HEK293T (cell line): ENCODE measurements around the gene SLC22A9.

ENCODE experiments used
- ELF4 ChIP-seq: fragments of 450-650 bp; IDR thresholded peaks from 2 replicates; pipeline ENCODE4 v1.6.1; 2017; ENCODE audit warnings: antibody characterized with exemption
- FOXM1 ChIP-seq: fragments of 450-650 bp; IDR thresholded peaks from 2 replicates; pipeline ENCODE4 v1.6.1; 2017; ENCODE audit warnings: mild to moderate bottlenecking, borderline replicate concordance
- HDGF ChIP-seq: fragments of 450-650 bp; IDR thresholded peaks from 2 replicates; pipeline ENCODE4 v1.6.1; 2017; ENCODE audit warnings: antibody characterized with exemption, borderline replicate concordance
- L3MBTL2 ChIP-seq: fragments of 450-650 bp; conservative IDR thresholded peaks from 2 replicates; pipeline ENCODE4 v1.6.1; 2016; ENCODE audit warnings: mild to moderate bottlenecking
- LEF1 ChIP-seq: fragments of 450-650 bp; IDR thresholded peaks from 2 replicates; pipeline ENCODE4 v1.6.1; 2017; ENCODE audit warnings: mild to moderate bottlenecking, borderline replicate concordance
- NFRKB ChIP-seq: fragments of 450-650 bp; IDR thresholded peaks from 2 replicates; pipeline ENCODE4 v1.6.1; 2016; ENCODE audit warnings: mild to moderate bottlenecking, moderate library complexity
- PKNOX1 ChIP-seq: fragments of 450-650 bp; IDR thresholded peaks from 2 replicates; pipeline ENCODE4 v1.6.1; 2016
- SP1 ChIP-seq: fragments of 450-650 bp; IDR thresholded peaks from 2 replicates; pipeline ENCODE4 v1.6.1; 2017
- SUZ12 ChIP-seq: fragments of 450-650 bp; IDR thresholded peaks from 2 replicates; pipeline ENCODE4 v1.6.1; 2016; ENCODE audit warnings: mild to moderate bottlenecking
- TARDBP ChIP-seq: fragments of 450-650 bp; IDR thresholded peaks from 2 replicates; pipeline ENCODE4 v1.6.1; 2016
- ZNF384 ChIP-seq: fragments of 450-650 bp; IDR thresholded peaks from 2 replicates; pipeline ENCODE4 v1.6.1; 2016

- TF ChIP-seq SP1 (no peak), TARDBP (no peak), FOXM1 (no peak), LEF1 (no peak), NFRKB (no peak), ZNF384 (no peak), SUZ12 (no peak), ELF4 (no peak), L3MBTL2 (no peak), PKNOX1 (no peak), HDGF (no peak)
Measured at GRCh38 chr11:63448646-63449045, 79.1 kb downstream of the SLC22A9 start.
